Lower leg skin (tissue), 3 donors: ENCODE results near the gene CAMTA1.

Experiments used
- CTCF ChIP-seq, 3 donors: fragments of 450-650 bp; IDR thresholded peaks; one replicate each; pipeline ENCODE4 v1.5.1; 2016; ENCODE audit warnings: antibody characterized with exemption in 3 of 3, mild to moderate bottlenecking in 3 of 3, moderate library complexity in 2 of 3
- POLR2A ChIP-seq, 2 donors: fragments of 450-650 bp; IDR thresholded peaks; one replicate each; pipeline ENCODE4 v1.6.1; 2016 to 2017; ENCODE audit warnings: antibody characterized with exemption in 2 of 2, mild to moderate bottlenecking in 1 of 2, moderate library complexity in 1 of 2

GRCh38 chr1:7285856-7286454 is 500.7 kb downstream of the CAMTA1 start:
- TF ChIP-seq CTCF (IDR thresholded peaks at IDR 0.05) (no peak), POLR2A (IDR thresholded peaks at IDR 0.05) (no peak)
